Colonic mucosa (tissue), 4 donors: ENCODE results near the gene PPP1R1B. TPM values are rescaled to one million over a fixed set of nuclear protein-coding genes. Genes with fewer than 3 reads are reported as not detected.
A peak's percentile ranks its signal among the peaks of the same experiment; 100 is the strongest.

Experiments
- DNase-seq: peaks from one replicate; pipeline ENCODE4 v3.0.0-alpha.2; 2020
- H3K27ac ChIP-seq: fragments of 200-600 bp; one replicate; pipeline ENCODE4 v1.8.0; 2021
- H3K27me3 ChIP-seq: fragments of 200-600 bp; one replicate; pipeline ENCODE4 v1.8.0; 2021
- H3K36me3 ChIP-seq: fragments of 200-600 bp; one replicate; pipeline ENCODE4 v1.8.0; 2021
- H3K4me1 ChIP-seq: fragments of 200-600 bp; one replicate; pipeline ENCODE4 v1.8.0; 2021; ENCODE audit warnings: mild to moderate bottlenecking
- H3K4me3 ChIP-seq: fragments of 200-600 bp; one replicate; pipeline ENCODE4 v1.8.0; 2021
- H3K9ac ChIP-seq, 2 donors: one replicate each; pipeline ENCODE4 v1.7.0; 2013; ENCODE audit warnings: control low read depth in 2 of 2, low read depth in 2 of 2, low read length in 2 of 2
- H3K9me3 ChIP-seq: fragments of 200-600 bp; one replicate; pipeline ENCODE4 v1.8.0; 2021
- CTCF ChIP-seq: fragments of 200-600 bp; IDR thresholded peaks from one replicate; pipeline ENCODE4 v1.8.0; 2022; ENCODE audit warnings: antibody characterized with exemption, mild to moderate bottlenecking
- intact Hi-C: fragments of 100-400 bp; cut with DNase I; formaldehyde crosslinking; loops from one replicate; pipeline ENCODE4 v1.14.1; 2022
- total RNA-seq, 2 donors: library from RNA; stranded (reverse); fragmentation: NEBNext Ultra II Directional in 1 of 2; extraction: Animal tissue kit (Norgen Biotek cat#: 25700) in 1 of 2; gene quantifications; one replicate each; pipeline ENCODE4 v1.2.1, GENCODE V29; 2021
- donor health status: healthy.
- donor health status: DM: no; HTN: no; CAD: no.
- donor health status: DM: no; HTN: no; CAD: no.

Gene PPP1R1B
- total RNA-seq, 2 donors from 2014 or later, result 331 to 350 TPM

- Histone ChIP-seq H3K9me3 (no peaks in the 10 kb centered on the region), H3K36me3 (no peaks in the 10 kb centered on the region), H3K27ac (no peak overlapping the region), H3K4me3 (no peak overlapping the region), H3K27me3 (no peaks in the 10 kb centered on the region), H3K9ac (peak overlapping the region in 1 of 2 donors; percentile 16), H3K4me1 (peaks cover 5% of the 10 kb centered on the region)
- no peak for DNase-seq
- TF ChIP-seq CTCF, result no peak
- intact Hi-C loops, result no loop called here
These were observed 9.7 kb upstream of the PPP1R1B start for GRCh38 chr17:39617100-39617445.

- H3K36me3 ChIP-seq, result no peaks in the 10 kb centered on the region
- peak; percentile 79 for DNase-seq
- H3K4me1 ChIP-seq, result peaks cover 5% of the 10 kb centered on the region
- intact Hi-C loops, result no loop called here
- H3K9me3 ChIP-seq, result no peaks in the 10 kb centered on the region
- TF ChIP-seq CTCF, result no peak
- no peaks in the 10 kb centered on the region for H3K27me3 ChIP-seq
- H3K4me3 ChIP-seq, result peak overlapping the region; percentile 40
- H3K27ac ChIP-seq, result no peak overlapping the region
- peak overlapping the region; percentile 66 to 73 for H3K9ac ChIP-seq
These were observed 9.1 kb upstream of the PPP1R1B start for GRCh38 chr17:39617446-39618245.

- peak; percentile 54 for DNase-seq
- H3K4me1 ChIP-seq, result peaks cover 5% of the 10 kb centered on the region
- no peaks in the 10 kb centered on the region for H3K36me3 ChIP-seq
- H3K4me3 ChIP-seq, result peak overlapping the region; percentile 40
- H3K9me3 ChIP-seq, result no peaks in the 10 kb centered on the region
- no peak for TF ChIP-seq CTCF
- intact Hi-C loops, result no loop called here
- no peaks in the 10 kb centered on the region for H3K27me3 ChIP-seq
- no peak overlapping the region for H3K27ac ChIP-seq
- peak overlapping the region; percentile 53 to 73 for H3K9ac ChIP-seq
These were observed 8.4 kb upstream of the PPP1R1B start for GRCh38 chr17:39618246-39618913.

- TF ChIP-seq CTCF, result no peak
- intact Hi-C loops, result no loop called here
- peak overlapping the region; percentile 40 for H3K4me3 ChIP-seq
- H3K4me1 ChIP-seq, result peaks cover 5% of the 10 kb centered on the region
- H3K36me3 ChIP-seq, result no peaks in the 10 kb centered on the region
- no peaks in the 10 kb centered on the region for H3K27me3 ChIP-seq
- H3K9me3 ChIP-seq, result no peaks in the 10 kb centered on the region
- peak overlapping the region in 1 of 2 donors; percentile 73 for H3K9ac ChIP-seq
- H3K27ac ChIP-seq, result no peak overlapping the region
- no peak for DNase-seq
These were observed 7.6 kb upstream of the PPP1R1B start for GRCh38 chr17:39618956-39619785.

GRCh38 chr17:39619786-39620101 is 7.0 kb upstream of the PPP1R1B start:
- Histone ChIP-seq H3K4me1 (peaks cover 7% of the 10 kb centered on the region), H3K9me3 (no peaks in the 10 kb centered on the region), H3K4me3 (no peak overlapping the region), H3K36me3 (no peaks in the 10 kb centered on the region), H3K9ac (peak overlapping the region in 1 of 2 donors; percentile 73), H3K27me3 (no peaks in the 10 kb centered on the region), H3K27ac (no peak overlapping the region)
- DNase-seq, result no peak
- intact Hi-C loops, result loop anchor here (5.0 kb wide), 2 partner anchors 72 to 133 kb away; no protein-coding TSS in a partner anchor
- TF ChIP-seq CTCF, result no peak
